HepG2 (cell line): Measurements from ENCODE around the gene PRDX3. TPM values are rescaled to one million over a fixed set of nuclear protein-coding genes. Genes with fewer than 3 reads are reported as not detected.

ENCODE experiments used
- ATAC-seq: fragments of 200-7000 bp; cut with Tn5 transposase; 3 replicates; pipeline ENCODE4 v1.9.1; 2020; ENCODE audit warnings: mild to moderate bottlenecking, moderate library complexity
- BruUV-seq: library from RNA; stranded (reverse); fragments of 400-500 nt; replicated peaks from 2 replicates; lab custom pipeline; 2021; lab: Mats Ljungman, UMichigan
- CTCF ChIA-PET: fragments of 300-600 bp; formaldehyde crosslinking; extraction: SDS; loops from one replicate; lab custom pipeline; 2021; ENCODE audit warnings: low total read pairs, inconsistent platforms, low intra/inter-chr PET ratio; lab: Yijun Ruan, JAX
- POLR2A ChIA-PET: fragments of 350-600 bp; sonication (Branson Sonifier 250); formaldehyde crosslinking; loops from one replicate; lab custom pipeline; 2020; ENCODE audit warnings: antibody characterized with exemption, inconsistent platforms; lab: Yijun Ruan, JAX
- DNase-seq: peaks from one replicate; pipeline ENCODE4 v3.0.0-alpha.2; 2015; ENCODE audit warnings: low spot score
- FAIRE-seq: peaks from 3 replicates; lab custom pipeline; 2011; peaks lifted over from hg19 to GRCh38; lab: Jason Lieb, UNC
- H2AFZ ChIP-seq: one replicate; pipeline ENCODE4 v1.6.1; 2011; ENCODE audit warnings: low read length, inconsistent platforms
- H3K27ac ChIP-seq: fragments of 300-600 bp; 3 replicates; pipeline ENCODE4 v1.8.0; 2011; ENCODE audit warnings: mixed run types, mild to moderate bottlenecking, mixed read lengths, low read length, inconsistent platforms; ENCODE audit not compliant: insufficient read depth; ENCODE audit errors: extremely low read length
- H3K27me3 ChIP-seq, 2 experiments: fragments of 200-600 bp in 1 of 2; 2 replicates in 1 of 2; 3 replicates in 1 of 2; pipeline versions ENCODE4 v1.6.0 to v1.8.0; 2011; ENCODE audit warnings: low read length in 2 of 2, mild to moderate bottlenecking in 2 of 2, moderate library complexity in 2 of 2, inconsistent platforms in 1 of 2; ENCODE audit not compliant: insufficient read depth in 2 of 2, control insufficient read depth in 1 of 2
- H3K36me3 ChIP-seq, 2 experiments: fragments of 200-600 bp in 1 of 2; replicated peaks in 1 of 2; 2 replicates in 1 of 2; 3 replicates in 1 of 2; pipeline versions ENCODE4 v1.5.1 to v1.8.0; 2011; ENCODE audit warnings: low read length in 2 of 2, inconsistent platforms in 1 of 2; ENCODE audit not compliant: insufficient read depth in 2 of 2, control insufficient read depth in 1 of 2
- H3K4me1 ChIP-seq: 2 replicates; pipeline ENCODE4 v1.5.1; 2012; ENCODE audit warnings: low read length, inconsistent platforms; ENCODE audit not compliant: insufficient read depth
- H3K4me2 ChIP-seq: 2 replicates; pipeline ENCODE4 v1.6.0; 2011; ENCODE audit warnings: low read depth, low read length, inconsistent platforms
- H3K4me3 ChIP-seq, 3 experiments: fragments of 200-600 bp in 1 of 3; sonication (generic), shearing (Covaris generic) in 1 of 3; replicated peaks in 1 of 3; 2 replicates each; pipeline ENCODE4 v1.5.1; 2011 to 2016; ENCODE audit warnings: low read length in 3 of 3, inconsistent platforms in 2 of 3, low read depth in 2 of 3, mild to moderate bottlenecking in 2 of 3, control low read depth in 1 of 3, mixed read lengths in 1 of 3; ENCODE audit not compliant: insufficient read depth in 1 of 3
- H3K79me2 ChIP-seq: one replicate; pipeline ENCODE4 v1.6.1; 2011; ENCODE audit warnings: low read length, inconsistent platforms; ENCODE audit not compliant: insufficient read depth
- H3K9ac ChIP-seq: 2 replicates; pipeline ENCODE4 v1.6.0; 2011; ENCODE audit warnings: mild to moderate bottlenecking, low read depth, low read length, inconsistent platforms; ENCODE audit not compliant: insufficient read depth
- H3K9me3 ChIP-seq: 2 replicates; pipeline ENCODE4 v1.5.1; 2012; ENCODE audit warnings: mild to moderate bottlenecking, low read length
- H4K20me1 ChIP-seq: 2 replicates; pipeline ENCODE4 v1.6.0; 2011; ENCODE audit warnings: inconsistent platforms, mild to moderate bottlenecking, low read length, moderate library complexity; ENCODE audit not compliant: insufficient read depth
- REPIN1 ChIP-seq: sonication (generic); formaldehyde crosslinking; IDR thresholded peaks from 2 replicates; pipeline ENCODE4 v1.8.0; 2022; ENCODE audit warnings: missing genetic modification reagents, low read depth, mild to moderate bottlenecking, borderline replicate concordance
- RERE ChIP-seq: IDR thresholded peaks from 2 replicates; pipeline ENCODE4 v1.6.1; 2016; ENCODE audit warnings: low read depth, missing genetic modification reagents, missing compliant biosample characterization
- ZNF781 ChIP-seq: sonication (generic); formaldehyde crosslinking; IDR thresholded peaks from 2 replicates; pipeline ENCODE4 v1.5.1; 2020; ENCODE audit warnings: borderline replicate concordance, mild to moderate bottlenecking, missing genetic modification reagents; ENCODE audit errors: not compliant biosample characterization
- WGBS: methylation state at CpG from one replicate; pipeline ENCODE4 v1.1.6; 2017; ENCODE audit warnings: low lambda C conversion rate; 5-methylcytosine and 5-hydroxymethylcytosine counted together
- in situ Hi-C: cut with HindIII; loops from 2 replicates; pipeline ENCODE4 v1.10.0; 2017; ENCODE audit warnings: low pct_unique_long_range_greater_than_20kb; ENCODE audit not compliant: extremely low pct_ligation_motif_present
- intact Hi-C: fragments of 100-400 bp; cut with micrococcal nuclease; formaldehyde crosslinking; loops from one replicate; pipeline ENCODE4 v1.10.0; 2022; ENCODE audit not compliant: unreplicated experiment
- polyA plus RNA-seq, 8 experiments: library from polyadenylated mRNA; depleted of rRNA in 3 of 8; stranded (reverse) in 7 of 8; unstranded in 1 of 8; fragments of >200 nt; fragmentation: Illumina TruSeq in 4 of 8; extraction: Trizol in 4 of 8; gene quantifications; 2 replicates each; pipeline versions ENCODE4 v1.2.1 to v1.2.3, GENCODE V29; 2011 to 2016; ENCODE audit warnings: low read depth in 4 of 8, missing spikeins in 1 of 8, mixed read lengths in 1 of 8; ENCODE audit not compliant: insufficient read depth in 1 of 8
- total RNA-seq, 5 experiments: library from RNA; depleted of rRNA; stranded (reverse); fragments of >200 nt; fragmentation: Illumina TruSeq; extraction: Trizol; gene quantifications; 2 replicates each; pipeline ENCODE4 v1.2.3, GENCODE V29; 2016; ENCODE audit warnings: low read depth in 1 of 5

The PRDX3 gene
- total and polyA plus RNA-seq, 2 of the 13 experiments (the other 11 are each of a cell fraction or from before 2014, with no cell fraction given) = 407 to 565 TPM

- no peak overlapping the region for H3K4me2 ChIP-seq
- no peak overlapping the region for H3K9ac ChIP-seq
- peaks cover 3% of the 10 kb centered on the region for H3K79me2 ChIP-seq
- H3K27me3 ChIP-seq = no peaks in the 10 kb centered on the region
- TF ChIP-seq ZNF781 (CRISPR knock-in tag) = no peak
- TF ChIP-seq REPIN1 (CRISPR knock-in tag) = no peak
- no peak for TF ChIP-seq RERE (CRISPR knock-in tag)
- H3K27ac ChIP-seq = no peak overlapping the region
- in situ Hi-C loops = no loop called here
- H3K36me3 ChIP-seq = peaks cover 7 to 31% of the 10 kb centered on the region in 2 experiments
- no peaks in the 10 kb centered on the region for H4K20me1 ChIP-seq
- peaks cover 26% of the 10 kb centered on the region for H3K4me1 ChIP-seq
- CTCF ChIA-PET = no interaction called here
- H3K9me3 ChIP-seq = no peaks in the 10 kb centered on the region
- 96% methylated on average over 5 of the region's 5 CpGs for WGBS
- intact Hi-C loops = loop anchor here (10.0 kb wide), 1 partner anchor 408 kb away; the partner anchor contains the start of gene CACUL1
- DNase-seq (no peak), ATAC-seq (no peak), FAIRE-seq (no peak)
- BruUV-seq = no TSS peak
- no peak overlapping the region for H3K4me3 ChIP-seq
- POLR2A ChIA-PET = interaction anchor here (1.6 kb wide), 1 partner anchor 10 kb away, joined by 3 read pairs; no protein-coding TSS in a partner anchor
- no peak overlapping the region for H2AFZ ChIP-seq
Observed at GRCh38 chr10:119162452-119163092, 16.0 kb downstream of the PRDX3 start.
